ENCODE measurements around the gene USP7.

USP7 gene

DNA sequence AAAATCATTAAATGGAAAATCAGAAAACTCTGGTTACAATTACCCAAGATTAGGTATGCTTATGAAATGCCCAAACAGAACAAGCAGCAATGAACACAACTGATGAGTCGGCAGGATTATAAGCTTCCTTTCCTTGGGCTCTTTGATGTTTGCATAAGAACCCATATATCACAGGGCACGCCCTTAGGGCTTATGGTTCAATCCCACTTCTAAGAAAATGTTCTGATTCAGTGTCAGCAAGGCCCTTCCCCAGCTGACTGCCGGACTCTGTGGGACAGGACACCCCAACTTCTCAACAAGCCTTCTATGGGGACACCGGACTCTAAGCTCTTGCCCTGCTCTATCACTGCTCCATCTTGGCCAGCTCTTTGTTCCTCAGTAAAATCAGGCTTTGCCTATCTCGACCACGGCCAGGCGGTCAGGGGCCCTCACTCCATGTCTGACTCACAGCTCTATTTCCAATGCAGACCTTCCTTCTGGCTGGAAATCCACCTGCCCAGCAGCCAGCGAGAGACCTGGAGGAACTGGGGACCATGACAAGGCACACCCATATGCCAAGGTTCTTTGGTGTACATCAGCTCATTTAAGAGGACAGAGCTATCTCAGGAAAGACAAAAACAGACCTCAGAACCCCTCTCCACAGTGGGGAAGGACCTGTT lies 54.8 kb downstream of the USP7 start:
- H3K27me3 Mint-ChIP-seq: no peaks in the 10 kb centered on the region
- H3K9me3 Mint-ChIP-seq: no peaks in the 10 kb centered on the region
- peaks cover 27% of the 10 kb centered on the region for H3K36me3 Mint-ChIP-seq
- peak overlapping the region; percentile 71 for H3K27ac Mint-ChIP-seq
- H3K4me3 Mint-ChIP-seq: no peak overlapping the region
- H3K4me1 Mint-ChIP-seq: peaks cover 34% of the 10 kb centered on the region

DNA sequence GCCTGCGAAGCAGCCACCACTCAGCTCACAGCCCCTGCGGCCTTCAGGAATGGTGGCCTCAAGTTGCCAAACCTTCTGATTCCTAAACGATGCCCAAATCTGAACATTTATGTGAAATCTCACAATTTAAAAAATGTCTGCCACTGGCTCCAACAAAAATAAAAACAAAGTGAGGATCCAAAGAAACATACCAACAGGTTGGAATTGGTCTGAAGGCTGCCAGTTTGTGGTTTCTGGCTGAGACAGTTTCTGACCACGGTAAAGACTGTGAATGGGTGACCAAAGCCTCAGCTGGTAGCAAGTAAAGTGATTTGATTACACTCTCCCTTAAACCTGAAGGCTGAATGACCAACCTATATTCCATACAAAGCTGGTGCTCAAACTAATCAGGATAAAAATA lies 56.6 kb downstream of the USP7 start:
- H3K4me3 Mint-ChIP-seq: no peak overlapping the region
- H3K27ac Mint-ChIP-seq: peak overlapping the region; percentile 68
- H3K4me1 Mint-ChIP-seq: peaks cover 29% of the 10 kb centered on the region
- H3K27me3 Mint-ChIP-seq: no peaks in the 10 kb centered on the region
- peaks cover 24% of the 10 kb centered on the region for H3K36me3 Mint-ChIP-seq
- H3K9me3 Mint-ChIP-seq: no peaks in the 10 kb centered on the region

DNA sequence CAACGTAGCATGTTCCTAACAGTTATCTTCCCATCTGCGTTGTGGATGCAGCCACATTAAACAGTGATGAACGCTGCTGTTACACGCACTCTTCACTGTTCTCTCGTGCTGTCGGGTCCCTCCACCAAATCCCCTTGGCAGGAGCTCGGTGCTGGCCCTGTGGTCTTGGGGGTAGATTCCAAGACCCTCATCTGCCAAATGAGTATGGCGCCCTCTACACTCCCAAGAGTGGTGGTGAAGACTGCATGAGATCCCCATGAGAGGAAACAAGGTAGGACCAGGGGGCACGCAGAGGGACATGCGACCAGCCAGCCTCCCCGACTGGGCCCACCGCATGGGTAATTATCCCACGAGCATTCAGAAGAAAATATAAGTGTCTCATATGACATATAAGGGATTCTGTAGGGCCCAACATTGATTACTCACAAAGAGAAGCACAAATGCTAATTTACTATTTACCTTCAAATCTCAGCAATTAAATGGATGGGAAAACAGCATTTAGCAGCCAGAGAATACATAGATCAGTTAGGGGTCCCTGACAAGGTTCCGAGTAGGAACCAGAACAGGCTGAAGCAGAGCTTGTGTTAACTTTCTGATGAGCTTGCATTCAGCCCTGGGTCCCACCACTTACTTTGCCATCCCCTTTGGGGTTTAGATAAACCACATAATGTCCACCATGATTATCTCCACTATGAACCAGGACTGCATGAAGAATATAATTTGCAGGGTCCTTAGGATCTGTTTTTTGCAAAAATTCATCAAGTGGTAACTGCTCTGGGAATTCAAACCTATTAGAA lies 57.7 kb downstream of the USP7 start:
- no peak overlapping the region for H3K27ac Mint-ChIP-seq
- no peak overlapping the region for H3K4me3 Mint-ChIP-seq
- no peaks in the 10 kb centered on the region for H3K27me3 Mint-ChIP-seq
- H3K36me3 Mint-ChIP-seq: peaks cover 17% of the 10 kb centered on the region
- peaks cover 22% of the 10 kb centered on the region for H3K4me1 Mint-ChIP-seq
- H3K9me3 Mint-ChIP-seq: no peaks in the 10 kb centered on the region

DNA sequence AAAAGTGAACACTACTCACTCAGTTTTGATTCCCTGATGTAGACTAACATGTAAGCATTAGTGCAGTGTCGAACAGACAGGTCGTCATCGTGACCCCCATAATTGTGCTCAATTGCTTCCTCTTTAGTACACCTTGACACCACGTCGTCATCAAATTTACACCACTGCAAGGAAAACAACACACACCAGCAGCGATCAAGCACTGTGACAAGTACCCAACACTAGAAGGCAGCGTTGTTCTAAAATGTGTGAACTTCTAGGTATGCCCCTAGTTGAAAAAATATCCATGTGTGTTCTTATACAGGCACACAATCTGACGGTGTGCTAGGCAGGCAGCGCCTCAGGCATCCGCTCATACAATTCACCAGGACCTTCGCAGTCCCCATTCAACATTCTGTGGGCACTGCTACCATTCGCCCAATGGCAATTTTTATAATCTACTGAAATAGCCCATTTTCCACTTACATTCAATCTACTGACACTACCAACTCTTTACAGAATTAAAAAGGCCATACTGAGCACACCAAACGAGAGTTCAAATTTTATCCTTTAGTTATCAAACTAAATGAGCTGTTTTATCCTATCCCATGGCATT lies 58.4 kb downstream of the USP7 start:
- no peaks in the 10 kb centered on the region for H3K9me3 Mint-ChIP-seq
- H3K36me3 Mint-ChIP-seq: peaks cover 16% of the 10 kb centered on the region
- H3K27ac Mint-ChIP-seq: no peak overlapping the region
- H3K4me1 Mint-ChIP-seq: peaks cover 15% of the 10 kb centered on the region
- H3K27me3 Mint-ChIP-seq: no peaks in the 10 kb centered on the region
- H3K4me3 Mint-ChIP-seq: no peak overlapping the region

DNA sequence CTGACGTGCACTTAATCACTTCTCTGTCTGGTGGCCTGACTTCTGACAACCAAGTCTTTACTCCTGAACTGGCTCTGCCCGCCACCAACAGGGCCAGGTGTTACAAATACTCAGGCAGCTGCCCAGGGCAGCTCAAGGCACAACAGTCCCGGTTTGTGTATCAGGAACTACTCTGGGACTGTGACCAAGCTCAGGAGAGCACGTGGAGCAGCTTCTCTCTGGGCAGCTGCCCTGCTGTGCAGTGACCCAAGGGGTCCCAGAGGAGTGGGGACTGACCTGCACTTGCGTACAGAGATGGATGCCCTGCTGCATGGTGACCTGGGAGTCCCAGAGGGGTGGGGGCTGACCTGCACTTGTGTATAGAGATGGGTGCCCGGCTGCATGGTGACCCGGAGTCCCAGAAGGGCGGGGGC lies 59.7 kb downstream of the USP7 start:
- peaks cover 20% of the 10 kb centered on the region for H3K36me3 Mint-ChIP-seq
- H3K27me3 Mint-ChIP-seq: no peaks in the 10 kb centered on the region
- no peak overlapping the region for H3K27ac Mint-ChIP-seq
- H3K4me3 Mint-ChIP-seq: no peak overlapping the region
- peaks cover 9% of the 10 kb centered on the region for H3K4me1 Mint-ChIP-seq
- H3K9me3 Mint-ChIP-seq: no peaks in the 10 kb centered on the region

DNA sequence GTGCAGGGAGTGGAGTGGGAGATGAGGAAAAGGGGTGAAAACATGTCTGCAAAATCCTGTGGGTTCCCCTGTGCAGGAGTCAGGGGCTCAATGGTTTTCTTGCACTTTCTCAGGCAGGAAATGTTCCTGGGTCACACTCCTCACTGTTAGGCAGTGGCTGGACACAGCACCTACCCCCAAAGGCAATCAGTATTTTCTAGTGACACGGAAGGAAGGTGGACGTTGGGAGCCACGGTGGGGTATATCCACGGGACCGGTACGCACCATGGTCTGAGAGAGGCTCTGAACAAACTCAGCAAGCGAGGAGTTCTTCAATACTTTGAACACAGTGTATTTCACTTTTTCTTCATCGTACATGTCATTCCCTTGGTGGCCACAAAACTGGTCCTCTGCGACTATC lies 60.7 kb downstream of the USP7 start:
- Mint-ChIP-seq H3K36me3 (peaks cover 19% of the 10 kb centered on the region), H3K27ac (no peak overlapping the region), H3K4me3 (no peak overlapping the region)

DNA sequence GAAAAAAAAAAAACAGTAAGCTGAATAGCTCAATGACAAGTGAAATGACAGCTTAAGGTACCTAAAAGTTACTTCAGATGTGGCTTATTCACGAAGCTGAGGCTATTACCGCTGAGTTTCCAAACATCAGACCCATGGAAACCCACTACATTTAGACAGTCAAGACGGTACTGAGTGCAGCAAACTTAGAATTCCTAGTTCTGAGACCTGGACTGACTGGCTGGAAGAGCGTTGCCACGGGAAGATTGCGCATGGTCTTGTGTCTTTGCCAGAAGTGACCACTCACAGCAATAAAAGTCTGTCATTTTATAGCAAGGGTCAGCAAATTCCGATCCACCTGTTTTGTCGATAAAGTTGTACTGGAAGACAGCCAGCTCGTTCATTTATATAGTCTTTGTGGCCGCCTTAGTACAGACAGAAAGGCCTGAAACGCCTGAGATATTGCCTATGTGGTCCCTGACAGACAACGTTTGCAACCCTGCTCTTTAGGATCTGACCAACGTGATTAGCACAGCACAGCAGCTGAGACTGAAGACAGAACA lies 62.3 kb downstream of the USP7 start:
- Mint-ChIP-seq H3K4me1 (no peaks in the 10 kb centered on the region), H3K4me3 (no peak overlapping the region), H3K27ac (no peak overlapping the region), H3K9me3 (no peaks in the 10 kb centered on the region), H3K27me3 (no peaks in the 10 kb centered on the region), H3K36me3 (peaks cover 17% of the 10 kb centered on the region)

More for the DNA sequence above, 60.7 kb downstream of the USP7 start:
- H3K4me1 Mint-ChIP-seq: no peaks in the 10 kb centered on the region
- no peaks in the 10 kb centered on the region for H3K9me3 Mint-ChIP-seq
- no peaks in the 10 kb centered on the region for H3K27me3 Mint-ChIP-seq

DNA sequence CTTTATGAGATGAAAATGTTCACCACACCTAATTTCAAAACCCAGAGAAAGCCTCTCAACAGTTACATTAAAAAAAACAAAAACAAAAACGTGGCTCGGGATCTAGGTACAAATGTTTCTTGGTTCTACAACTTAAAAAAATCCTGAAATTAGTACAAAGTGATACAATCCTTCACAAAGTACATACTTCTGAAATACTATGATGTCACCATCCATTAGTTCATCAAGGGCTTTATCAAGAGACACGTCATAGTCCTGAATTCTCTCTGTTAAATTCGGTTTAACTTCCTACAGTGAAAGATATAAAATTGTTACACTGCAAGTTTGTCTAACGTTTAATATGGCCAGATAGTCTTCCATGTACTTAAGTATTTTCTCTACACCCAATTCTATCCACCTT lies 63.4 kb downstream of the USP7 start:
- peak overlapping the region; percentile 41 for H3K27ac Mint-ChIP-seq
- no peaks in the 10 kb centered on the region for H3K27me3 Mint-ChIP-seq
- H3K36me3 Mint-ChIP-seq: peaks cover 15% of the 10 kb centered on the region
- no peak overlapping the region for H3K4me3 Mint-ChIP-seq
- H3K4me1 Mint-ChIP-seq: no peaks in the 10 kb centered on the region
- H3K9me3 Mint-ChIP-seq: no peaks in the 10 kb centered on the region

DNA sequence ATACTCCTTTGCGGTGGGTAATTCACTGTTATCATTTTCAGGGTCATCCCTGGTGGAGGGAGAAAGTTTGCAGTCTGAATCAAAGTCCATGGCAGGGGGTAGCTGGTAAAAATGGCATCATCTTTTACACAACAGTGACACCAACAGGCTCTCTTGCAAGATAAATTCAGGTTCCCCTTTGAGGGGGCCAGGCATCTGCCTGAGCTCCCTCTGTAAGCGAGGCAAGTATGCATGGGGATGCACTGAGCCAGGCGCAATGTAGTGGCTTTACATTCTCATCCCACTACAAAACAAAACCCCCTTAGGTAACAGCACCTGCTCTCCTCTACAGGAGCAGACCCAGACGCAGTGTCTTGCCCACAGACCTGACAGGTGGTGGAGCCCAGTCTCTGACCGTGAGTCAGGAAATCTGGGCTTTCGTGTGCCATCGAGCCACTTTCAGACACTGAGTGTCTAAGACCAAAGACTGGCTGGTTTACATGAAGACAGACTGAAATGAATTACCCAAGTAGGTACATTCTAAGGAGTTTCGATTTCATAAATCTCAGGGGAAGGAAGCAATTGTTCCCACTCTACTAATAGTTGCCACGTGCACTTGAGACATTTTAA lies 63.9 kb downstream of the USP7 start:
- Mint-ChIP-seq H3K27me3 (no peaks in the 10 kb centered on the region), H3K4me3 (no peak overlapping the region), H3K27ac (no peak overlapping the region), H3K4me1 (no peaks in the 10 kb centered on the region), H3K36me3 (peaks cover 12% of the 10 kb centered on the region), H3K9me3 (no peaks in the 10 kb centered on the region)

DNA sequence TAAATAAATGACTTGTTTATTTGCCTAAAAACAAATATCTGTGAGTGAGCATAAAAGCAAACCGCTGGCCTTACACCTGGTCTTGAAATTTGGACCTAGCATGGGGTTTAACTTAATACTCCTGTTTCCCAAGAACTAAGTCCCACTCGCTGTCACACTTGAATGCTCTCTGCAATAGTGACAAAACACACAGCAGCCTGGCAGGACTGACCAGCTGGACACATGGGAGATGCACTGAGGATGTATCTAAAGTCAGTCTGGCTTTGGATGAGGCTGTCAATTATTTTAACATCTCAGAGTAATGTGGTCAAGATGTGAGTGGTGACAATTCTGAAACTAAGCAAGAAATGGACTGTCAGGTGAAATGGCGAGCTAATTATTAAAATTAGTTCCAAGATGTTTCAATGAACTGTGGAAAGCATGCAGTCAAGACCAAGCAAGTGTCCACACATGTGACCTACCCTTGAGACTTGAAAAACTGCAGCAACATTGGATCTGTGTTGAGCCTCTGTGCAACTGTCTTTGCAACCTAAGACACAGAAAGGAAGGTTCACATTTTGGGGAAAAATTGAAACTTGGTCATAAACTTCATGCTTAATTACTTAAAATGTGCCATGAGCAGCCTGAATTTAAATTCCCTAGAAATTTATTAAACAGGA lies 64.9 kb downstream of the USP7 start:
- no peak overlapping the region for H3K4me3 Mint-ChIP-seq
- peaks cover 14% of the 10 kb centered on the region for H3K36me3 Mint-ChIP-seq
- H3K27me3 Mint-ChIP-seq: no peaks in the 10 kb centered on the region
- no peaks in the 10 kb centered on the region for H3K9me3 Mint-ChIP-seq
- H3K4me1 Mint-ChIP-seq: no peaks in the 10 kb centered on the region
- peak overlapping the region; percentile 30 for H3K27ac Mint-ChIP-seq

DNA sequence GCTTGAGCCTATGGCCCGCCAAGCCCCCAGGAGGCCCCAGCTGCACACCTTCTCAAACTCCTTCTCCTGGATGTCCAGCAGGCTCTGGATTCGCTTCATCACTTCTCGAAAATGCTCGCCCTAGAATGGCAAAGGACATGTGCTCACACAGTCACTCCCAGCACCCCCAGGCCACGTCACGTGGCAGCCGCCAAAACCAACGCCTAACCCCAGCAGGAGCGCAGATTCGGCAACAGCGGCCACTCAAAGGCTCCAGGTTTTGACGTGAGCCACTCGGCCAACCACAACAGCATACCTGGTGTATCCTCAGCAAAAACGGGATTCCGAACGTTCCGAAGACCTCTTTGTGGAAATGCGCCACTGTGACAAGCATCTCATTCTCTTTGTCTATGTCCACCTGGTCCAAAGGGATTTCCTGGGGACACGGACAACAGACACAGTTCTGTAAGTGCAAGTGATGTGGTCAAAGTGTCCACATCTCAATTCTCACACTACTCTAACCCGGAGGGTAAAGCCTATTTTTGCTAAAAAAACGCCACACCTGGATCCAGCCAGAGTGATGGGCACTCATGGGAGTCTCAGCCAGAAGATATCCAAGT lies 68.9 kb downstream of the USP7 start:
- H3K9me3 Mint-ChIP-seq: no peaks in the 10 kb centered on the region
- no peak overlapping the region for H3K4me3 Mint-ChIP-seq
- H3K27me3 Mint-ChIP-seq: no peaks in the 10 kb centered on the region
- peak overlapping the region; percentile 51 for H3K27ac Mint-ChIP-seq
- peaks cover 12% of the 10 kb centered on the region for H3K36me3 Mint-ChIP-seq
- H3K4me1 Mint-ChIP-seq: no peaks in the 10 kb centered on the region

DNA sequence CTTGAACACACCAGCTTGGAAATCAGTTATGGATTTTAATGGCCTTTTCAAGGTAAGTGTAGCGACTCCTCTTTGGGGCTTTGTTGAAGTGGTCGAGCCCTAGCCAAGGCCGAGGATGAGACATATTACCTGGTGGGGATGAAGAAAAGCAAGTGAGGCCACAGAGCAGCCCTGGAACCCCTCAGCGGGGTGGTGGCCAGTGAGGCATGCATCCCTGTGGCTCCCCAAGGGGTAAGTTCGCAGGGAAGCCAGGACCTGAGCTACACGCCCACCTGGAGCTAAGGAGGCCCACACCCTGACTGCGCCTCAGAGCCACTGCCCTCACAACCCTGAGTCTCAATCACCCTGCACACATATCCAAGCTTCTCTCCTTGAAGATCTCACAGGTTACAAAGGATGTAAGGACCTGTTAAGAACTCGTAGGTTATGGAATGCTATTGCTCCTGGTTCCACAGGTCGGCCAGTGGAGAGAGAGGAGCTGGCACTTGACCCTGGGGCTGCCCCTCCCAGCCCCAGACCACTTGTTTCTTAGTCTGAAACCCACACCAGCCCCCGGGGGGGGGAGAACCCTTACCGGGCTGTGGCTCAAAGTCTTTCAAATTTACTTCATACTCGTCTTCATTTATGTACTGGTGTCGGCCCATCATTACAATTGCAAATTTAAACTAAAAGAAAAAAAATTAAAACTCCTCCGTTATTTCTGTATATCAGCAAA lies 69.6 kb downstream of the USP7 start:
- Mint-ChIP-seq H3K27me3 (no peaks in the 10 kb centered on the region), H3K4me1 (no peaks in the 10 kb centered on the region), H3K36me3 (peaks cover 10% of the 10 kb centered on the region), H3K9me3 (no peaks in the 10 kb centered on the region), H3K27ac (peak overlapping the region; percentile 51), H3K4me3 (no peak overlapping the region)

DNA sequence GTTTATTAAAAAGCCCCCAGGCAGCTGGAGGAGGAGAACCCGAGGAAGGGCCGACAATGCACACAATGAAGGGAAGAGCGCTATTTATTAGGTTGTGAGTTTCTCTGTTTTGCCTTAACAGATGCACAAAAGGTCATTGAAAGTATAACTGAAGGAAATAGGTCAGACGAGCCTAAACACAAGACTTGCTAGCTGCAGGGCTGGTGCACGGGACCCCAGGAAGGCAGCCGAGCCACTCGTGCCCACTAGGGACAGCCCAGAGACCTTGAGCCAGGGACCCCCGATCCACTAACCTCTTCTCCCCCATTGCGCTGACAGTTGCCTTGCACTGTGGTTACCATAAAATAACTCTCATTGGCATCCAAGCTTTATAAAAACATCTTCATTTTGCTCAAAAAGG lies 70.3 kb downstream of the USP7 start:
- Mint-ChIP-seq H3K9me3 (no peaks in the 10 kb centered on the region), H3K4me1 (no peaks in the 10 kb centered on the region), H3K4me3 (no peak overlapping the region), H3K36me3 (peaks cover 10% of the 10 kb centered on the region), H3K27ac (peak overlapping the region; percentile 46), H3K27me3 (no peaks in the 10 kb centered on the region)

DNA sequence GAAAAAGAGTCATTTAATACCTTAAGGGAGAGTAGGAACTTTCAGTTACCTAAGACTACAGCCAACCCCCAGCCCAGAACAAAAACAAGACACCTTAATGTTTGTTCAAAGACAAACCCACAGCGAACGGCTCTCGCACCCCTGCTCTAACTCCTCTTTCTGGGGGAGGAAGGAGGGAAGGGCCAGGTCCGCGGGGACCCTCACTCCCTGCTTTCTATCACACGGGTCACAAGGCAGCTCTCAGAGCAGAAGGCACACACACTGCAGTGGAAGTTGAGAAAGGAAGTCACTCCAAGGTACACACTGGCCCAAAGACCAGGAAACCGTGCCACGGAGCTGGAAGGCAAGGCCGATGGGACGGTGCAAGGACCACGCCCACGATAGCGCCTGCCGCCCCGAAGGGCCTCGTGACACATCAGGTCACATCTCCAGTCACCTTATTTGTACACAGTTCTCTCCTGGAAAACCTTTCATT lies 71.6 kb downstream of the USP7 start:
- Mint-ChIP-seq H3K4me1 (no peaks in the 10 kb centered on the region), H3K9me3 (no peaks in the 10 kb centered on the region), H3K27ac (no peak overlapping the region), H3K27me3 (no peaks in the 10 kb centered on the region), H3K4me3 (no peak overlapping the region), H3K36me3 (peaks cover 8% of the 10 kb centered on the region)
